NK-92 (cell line): Measurements from ENCODE around the gene SPTLC2.

Experiments used
- DNase-seq: peaks from one replicate; lab custom pipeline; 2025; ENCODE audit not compliant: unreplicated experiment; lab: John Stamatoyannopoulos, UW

SPTLC2 gene

DNA sequence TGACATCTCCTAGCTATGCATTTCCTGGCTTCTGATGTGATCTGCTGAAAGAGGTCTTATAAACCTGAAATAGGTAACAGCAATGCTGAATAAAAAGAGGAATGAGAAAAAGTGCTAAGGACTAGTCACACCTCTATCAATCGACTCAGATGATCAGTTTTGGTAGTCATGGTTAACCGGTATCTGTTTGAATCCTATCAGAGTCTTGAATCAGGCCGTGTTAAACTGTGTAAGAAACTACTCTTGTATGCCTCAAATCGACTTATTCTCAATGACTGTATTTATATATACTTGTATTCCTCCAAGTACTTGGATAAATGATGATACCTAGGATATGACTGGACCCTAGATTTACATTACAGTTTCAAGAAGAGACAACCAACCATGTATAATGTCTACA is 107.1 kb downstream of the SPTLC2 start:
- no peak for DNase-seq

DNA sequence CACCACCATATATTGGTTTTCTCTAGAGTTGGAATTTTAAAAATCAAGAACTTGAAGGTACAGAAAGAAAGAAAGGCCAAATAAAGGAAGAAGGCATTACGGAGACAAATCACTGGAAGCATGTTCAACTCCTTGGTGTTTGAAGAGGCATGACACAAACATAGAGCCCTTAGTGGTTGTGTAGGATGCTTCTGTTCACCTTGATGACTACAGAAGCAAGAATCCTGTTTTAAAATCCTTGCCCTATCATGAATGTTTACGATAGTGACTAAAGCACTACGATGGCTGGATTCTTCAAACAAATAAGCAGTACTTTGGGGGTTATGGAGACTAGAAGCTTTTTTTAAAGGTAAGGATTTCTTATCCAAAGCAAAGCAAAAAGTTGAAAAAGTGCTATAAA is 107.6 kb downstream of the SPTLC2 start:
- no peak for DNase-seq

DNA sequence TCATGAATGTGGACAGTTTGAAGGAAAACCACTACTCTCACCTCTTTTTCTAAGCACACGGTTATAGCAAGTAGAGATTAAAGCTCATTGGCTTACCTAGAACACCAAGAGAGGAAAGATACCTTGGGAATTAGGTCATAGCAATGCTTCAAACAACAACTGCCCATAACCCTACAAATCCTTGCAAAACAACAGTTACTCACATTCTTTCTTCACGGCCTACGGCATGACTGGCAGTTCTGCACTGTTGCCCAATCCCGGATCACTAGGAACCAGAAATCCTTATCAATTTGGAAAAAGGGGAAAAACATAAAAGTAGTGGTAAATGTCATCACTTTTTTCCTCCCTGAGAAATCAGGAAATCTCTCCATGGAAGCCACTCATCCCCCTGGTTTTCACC is 108.2 kb downstream of the SPTLC2 start:
- no peak for DNase-seq

DNA sequence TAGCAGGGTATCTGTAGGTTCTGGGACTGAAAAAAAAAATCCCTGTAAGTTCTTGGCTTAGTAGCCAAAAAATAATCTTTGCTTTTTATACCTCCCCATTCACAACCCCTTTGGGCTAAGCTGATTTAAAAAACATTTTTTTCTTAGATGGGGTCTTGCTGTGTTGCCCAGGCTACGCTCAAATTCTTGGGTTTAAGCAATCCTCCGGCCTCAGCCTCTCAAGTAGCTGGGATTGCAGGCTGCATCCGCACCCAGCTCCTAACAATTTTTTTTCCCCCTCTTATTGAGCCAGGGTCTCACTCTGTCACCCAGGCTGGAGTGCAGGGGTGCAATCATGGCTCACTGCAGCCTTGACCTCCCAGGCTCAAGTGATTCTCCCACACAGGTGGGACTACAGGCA is 108.7 kb downstream of the SPTLC2 start:
- DNase-seq: no peak

DNA sequence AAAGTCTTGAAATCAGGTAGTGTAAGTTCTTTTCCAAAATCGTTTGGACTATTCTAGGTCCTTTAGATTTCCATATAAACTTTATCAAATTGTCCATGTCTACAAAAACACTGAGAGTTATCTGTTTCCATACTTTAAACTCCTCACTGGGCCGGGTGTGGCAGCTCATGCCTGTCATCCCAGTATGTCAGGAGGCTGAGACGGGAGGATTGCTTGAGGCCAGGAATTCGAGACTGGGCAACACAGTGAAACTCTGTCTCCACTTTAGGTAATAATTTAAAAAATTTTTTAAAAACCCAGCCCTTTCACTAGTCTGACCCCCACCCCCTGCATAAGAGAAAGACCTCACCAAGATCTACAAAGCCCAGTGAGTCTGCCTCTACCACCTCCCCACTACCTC is 111.4 kb downstream of the SPTLC2 start:
- DNase-seq: no peak

DNA sequence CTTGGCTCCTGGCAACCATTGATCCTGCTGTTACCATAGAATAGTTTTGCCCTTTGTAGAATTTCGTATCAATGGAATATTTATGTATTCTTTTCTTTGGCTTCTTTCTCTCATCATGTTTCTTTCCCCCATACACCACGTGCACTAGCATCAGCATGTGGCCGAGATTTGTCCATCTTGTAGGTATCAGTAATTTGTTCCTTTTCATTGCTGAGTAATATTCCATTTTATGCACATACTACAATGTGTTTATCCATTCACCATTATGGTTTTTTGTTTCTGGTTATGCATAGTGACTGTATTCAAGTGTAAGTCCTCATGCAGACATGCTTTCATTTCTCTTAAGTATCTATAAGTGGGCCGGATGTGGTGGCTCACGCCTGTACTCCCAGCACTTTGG is 113.3 kb downstream of the SPTLC2 start:
- no peak for DNase-seq

DNA sequence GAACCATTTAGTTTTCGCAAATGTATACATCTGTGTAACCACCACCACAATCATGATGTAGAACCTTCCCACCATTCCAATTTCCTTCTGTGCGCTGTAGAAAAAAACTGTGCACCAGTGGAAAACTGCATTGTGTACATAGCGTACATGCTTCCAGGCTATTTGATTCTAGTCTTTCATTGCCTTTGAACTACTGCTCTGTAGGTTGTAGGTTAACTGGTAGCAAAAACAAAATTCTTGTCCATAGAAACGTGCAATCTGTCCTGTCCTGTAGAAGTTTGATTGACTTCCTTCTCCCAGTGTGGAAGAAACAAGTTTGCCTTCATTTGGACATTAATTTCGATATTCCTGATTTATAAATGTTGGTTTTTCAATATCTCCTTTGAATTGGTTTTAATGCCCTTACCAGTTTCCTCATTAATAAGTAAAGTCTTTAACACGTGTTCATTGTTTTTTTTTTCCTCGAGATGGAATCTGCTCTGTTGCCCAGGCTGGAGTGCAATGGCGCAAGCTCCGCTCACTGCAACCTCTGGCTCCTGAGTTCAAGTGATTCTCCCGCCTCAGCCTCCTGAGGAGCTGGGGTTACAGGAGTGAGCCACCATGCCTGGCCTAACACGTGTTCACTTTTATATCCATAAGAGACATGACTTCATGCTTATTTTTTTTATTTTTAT is 114.2 kb downstream of the SPTLC2 start:
- DNase-seq: no peak

DNA sequence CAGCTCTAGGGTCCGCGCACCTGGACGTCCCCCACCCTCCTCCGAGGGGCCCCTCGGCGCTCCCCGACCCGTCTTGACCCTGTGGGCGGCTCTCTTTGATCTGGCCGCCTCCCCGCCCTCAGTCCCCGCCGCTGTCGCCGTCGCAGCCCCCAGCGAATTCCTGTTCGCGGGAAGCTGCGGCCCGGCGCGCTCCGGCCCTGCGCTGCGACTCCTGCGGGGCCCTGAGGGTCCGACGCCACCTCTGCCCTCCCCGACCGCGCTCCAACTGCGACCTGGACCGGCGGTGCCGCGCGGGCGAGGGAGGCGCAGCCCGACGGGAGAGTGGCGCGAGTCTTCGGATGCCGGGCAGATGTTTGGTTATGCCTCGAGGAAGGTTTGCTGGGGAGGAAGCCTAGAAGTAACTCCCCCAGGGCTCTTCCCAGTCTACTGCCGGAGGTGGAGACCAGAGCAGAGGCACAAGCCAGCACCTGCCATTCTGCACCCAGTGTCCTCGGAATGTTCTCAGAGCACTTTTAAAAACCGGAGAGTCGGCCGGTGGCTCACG is 117.4 kb downstream of the SPTLC2 start:
- DNase-seq: no peak

DNA sequence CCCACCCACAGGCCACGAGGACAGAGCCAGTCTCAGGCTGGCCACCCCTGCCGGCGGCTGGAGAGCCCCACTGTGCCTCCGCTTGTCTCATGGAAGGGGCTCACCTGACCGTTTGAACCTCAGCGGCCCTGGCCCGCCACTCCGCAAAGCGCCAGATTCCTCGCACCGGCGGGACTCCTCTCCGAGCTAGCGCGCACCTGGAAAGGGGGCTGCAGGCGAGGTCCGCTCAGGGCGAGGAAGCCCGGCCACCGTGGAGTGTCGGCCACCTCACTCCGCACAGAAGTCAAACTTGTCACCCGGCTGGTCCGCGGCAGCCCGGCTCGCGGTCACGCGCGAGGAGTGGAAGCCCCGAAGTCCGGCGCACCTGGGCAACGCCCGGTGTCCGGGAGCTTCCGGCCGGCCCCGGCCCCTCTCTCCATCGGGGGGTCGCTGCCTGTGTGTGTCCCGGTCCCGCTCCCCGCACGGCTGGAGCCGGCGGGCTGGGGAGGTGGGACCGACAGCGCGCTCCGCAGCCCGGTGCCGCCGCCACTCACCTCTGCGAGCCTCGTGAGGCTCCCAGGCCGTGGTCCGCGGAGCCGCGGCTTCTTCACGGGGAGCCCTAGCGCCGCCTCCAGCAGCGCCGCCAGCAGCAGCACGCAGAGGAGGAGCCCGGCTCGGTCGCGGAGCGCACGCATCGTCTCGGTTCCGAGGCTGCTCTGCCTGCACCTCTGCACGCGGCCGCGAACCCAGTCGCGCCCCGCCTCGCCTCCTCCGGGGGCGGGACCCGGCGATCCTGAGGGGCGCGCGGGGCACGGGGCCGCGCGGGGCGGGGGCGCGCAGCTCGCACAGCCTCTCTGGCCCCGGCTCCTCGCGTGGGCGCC is 118.1 kb downstream of the SPTLC2 start, which contains the start of gene ISM2:
ISM2 (minus strand) TSS at position 697 of the 860 bp plus-strand sequence; CDS start at position 674, 23 bp downstream.
- no peak for DNase-seq

DNA sequence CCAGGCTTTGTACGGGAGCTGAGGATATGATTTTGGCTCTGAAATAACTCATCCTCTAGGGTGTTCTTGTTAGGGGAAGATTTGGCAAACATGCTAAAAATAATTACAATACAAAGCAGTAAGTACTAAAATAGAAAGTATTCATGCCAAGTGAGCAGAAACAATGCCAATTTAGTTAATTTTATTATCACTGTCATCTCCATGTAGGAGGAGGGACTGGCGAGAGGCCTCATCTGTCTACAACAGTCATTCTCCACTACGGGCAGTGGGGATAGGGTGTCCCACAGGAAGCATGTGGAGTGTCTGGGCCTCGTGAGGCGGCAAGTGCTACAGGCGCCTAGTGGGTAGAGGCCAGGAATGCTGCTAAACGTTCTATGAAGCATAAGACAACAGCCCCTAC is 121.1 kb downstream of the SPTLC2 start:
- no peak for DNase-seq

DNA sequence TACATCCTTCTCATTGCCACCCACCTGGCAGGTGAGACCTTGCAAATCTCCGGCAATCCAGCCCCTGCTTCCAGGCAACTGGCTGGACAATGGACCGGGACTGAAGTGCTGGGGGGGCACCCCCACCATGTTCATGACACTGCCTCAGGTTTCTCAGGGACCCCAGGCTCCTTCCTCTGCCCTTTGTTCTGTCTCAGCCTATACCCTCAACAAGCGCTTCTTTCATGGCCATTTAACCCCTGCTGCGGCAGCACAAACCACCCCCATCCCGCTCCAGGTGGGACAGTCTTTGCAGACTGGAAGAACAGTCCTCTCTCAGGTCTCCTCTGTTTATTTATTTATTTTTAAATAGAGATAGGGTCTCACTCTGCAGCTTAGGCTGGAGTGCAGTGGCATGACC is 125.4 kb downstream of the SPTLC2 start:
- no peak for DNase-seq

DNA sequence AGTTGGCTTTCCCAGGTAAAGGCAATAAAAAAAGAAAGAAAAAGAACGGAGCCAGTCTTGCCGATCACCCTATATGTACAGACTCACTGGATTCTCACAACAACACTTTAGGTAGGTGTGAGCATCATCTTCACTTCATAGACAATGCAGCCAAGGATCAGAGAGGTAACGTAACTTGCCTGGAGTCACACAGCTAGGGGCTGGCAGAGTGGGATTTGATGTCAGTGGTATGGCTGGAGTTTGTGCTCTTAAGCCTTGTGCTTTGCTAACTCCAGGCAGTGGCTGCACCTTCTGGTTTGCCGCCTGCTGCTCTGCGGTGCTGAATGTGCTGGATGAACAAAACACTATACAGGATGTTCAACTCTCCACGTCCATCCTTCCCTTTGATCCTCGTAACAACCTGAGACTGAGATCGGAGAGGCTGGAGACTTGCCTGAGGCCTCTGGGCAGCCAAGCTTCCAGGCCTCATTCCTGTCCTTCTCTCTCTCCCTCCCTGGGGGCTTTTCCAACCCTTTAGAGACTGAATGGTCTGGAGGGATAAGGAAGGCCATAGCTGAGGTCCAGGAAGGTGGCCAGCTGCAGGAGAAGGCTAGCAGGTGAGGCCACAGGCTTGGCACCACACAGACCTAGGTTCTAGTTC is 126.0 kb downstream of the SPTLC2 start:
- no peak for DNase-seq

DNA sequence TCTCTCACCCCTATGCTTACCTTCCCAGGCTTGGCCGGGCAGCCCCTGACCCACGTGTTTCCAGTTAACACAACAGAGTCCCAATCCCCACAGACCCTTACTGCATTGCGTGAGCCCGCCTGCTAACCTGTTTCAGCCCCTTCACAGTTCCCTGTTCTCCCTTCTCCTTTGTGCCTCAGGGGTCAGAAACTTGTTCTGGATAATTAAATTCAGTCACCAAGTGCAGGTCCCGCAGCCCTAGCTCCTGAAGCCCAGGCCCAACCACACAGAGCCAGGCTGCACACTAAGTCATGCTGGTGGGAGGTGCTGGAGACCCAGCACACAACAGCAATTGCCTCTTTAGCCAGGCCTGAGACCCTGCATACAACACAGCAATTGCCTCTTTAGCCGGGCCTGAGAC is 127.4 kb downstream of the SPTLC2 start:
- DNase-seq: no peak

DNA sequence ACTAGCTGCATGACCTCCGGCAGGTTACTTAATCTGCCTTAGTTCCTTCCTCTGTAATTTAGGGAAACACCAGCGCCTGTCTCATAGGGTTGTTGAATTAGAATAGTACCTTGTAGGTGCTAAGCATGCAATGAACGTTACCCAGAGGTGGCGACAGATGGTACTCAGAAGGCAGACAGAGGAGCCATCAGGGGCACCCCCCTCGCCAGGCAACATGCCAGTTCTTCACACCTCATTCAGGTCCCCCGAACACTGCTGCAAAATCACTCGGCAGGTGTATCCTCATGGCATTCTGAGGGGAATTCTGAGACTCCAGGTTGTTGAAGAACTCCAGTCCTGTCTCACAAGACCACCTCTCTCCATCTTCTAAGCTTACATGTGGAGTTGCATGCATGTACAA is 127.9 kb downstream of the SPTLC2 start:
- DNase-seq: no peak

DNA sequence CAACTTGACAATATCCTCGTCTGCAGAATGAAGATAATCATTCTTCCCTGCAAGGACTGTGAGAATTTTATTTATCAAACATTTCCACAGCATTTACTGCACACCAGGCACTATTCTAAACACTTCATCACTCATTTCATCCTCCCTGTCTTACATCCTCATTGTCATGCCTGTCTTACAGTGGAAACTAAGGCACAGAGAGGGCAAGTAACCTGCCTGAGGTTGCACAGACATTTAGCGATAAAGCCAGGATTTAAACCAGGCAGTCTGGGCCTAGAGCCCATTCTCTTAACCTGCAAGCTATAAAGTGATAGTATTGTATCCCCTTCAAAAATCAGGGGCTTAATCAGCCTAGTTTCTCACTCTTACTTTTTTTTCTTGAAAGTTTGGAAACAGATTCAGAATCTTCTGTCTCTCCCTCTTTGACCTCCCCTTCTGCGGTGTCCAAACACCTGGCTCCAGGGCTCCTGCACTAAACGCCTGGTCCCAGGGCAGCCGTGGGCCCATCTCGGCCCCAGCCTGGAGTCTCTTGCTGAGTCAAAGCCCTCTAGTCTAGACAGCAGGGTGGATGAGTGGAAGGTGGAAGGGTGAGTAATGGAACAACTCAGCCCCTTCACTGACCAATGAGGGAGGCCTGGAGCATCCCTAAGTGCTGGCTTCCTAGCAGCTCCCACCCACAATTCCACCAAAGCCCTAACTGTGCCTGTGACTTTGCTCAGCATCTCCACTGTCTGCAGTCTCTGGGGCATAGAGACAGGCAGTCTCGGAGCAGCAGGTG is 130.3 kb downstream of the SPTLC2 start:
- no peak for DNase-seq

DNA sequence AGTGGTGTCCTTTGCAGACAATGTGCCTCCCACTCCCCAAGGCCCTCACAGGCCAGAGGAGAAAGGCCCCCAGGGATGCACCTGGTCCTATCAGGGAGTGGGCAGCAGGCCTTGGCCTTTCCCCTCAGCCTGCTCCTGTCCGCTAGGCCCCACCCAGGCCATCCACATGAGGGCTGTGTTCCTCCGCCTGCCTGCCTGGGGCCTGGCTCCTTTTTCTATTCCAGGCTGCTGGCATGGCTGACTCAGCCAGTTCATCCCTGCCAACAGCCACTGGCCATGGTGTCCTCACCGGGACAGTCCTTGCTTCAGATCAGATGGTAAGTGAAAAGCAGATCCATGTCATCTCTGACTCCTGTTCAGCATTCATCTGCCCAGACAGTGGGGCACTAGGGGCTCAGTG is 131.2 kb downstream of the SPTLC2 start:
- no peak for DNase-seq

DNA sequence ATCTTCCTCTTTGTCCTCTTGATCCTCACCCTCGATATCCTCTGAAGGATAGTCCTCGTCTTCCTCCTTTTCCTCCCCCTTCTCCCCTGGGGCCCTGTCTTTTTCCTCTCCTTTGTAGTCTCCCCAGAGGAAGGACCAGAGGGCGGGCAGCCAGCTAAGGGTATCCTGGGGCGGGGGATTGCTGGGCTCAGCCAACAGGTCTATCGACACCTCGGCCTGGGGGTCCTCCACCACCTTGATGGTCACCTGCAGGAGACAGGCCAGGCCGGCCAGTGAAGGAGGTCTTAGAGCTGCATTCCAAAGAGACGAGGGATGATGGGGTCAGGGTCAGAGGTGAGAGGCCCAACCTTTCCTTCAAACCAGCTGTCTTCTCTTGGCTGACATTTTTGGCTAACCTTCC is 134.0 kb downstream of the SPTLC2 start:
- no peak for DNase-seq

DNA sequence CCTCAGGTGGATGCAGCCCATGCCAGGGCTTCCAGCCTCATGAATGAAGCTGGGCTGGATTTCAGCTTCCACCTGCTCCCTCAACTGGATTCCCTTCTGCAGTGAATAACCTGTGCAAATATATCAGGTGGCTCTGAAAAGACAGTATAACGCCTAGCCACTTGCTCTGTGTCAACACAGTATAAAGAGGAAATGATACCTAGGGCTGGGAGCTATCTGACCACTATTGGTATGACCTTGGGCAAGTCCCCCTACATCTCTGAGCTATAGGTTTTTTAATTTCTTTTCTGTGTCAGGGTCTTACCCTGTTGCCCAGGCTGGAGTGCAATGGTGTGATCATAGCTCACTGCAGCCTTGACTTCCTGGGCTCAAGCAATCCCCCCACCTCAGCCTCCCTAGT is 137.6 kb downstream of the SPTLC2 start:
- no peak for DNase-seq

DNA sequence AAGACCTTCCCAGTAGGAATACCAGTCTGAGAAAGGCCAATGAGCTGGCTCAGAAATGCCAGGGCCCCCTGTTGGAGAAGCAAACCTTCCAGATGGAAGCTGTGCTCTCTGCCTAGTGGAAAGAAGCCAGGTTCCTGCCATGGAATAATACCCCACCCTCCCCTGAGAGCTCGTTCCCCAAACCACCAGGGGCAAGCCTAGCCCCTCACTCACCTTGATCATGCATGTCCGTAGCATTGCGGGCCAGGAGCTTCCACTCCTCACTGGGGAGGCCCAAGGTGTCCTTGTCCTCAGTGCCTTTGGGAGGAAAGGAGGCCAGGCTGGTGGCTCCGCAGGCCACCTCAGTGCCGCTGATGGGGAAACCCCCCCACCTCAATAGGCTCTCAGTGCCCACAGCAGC is 138.4 kb downstream of the SPTLC2 start:
- DNase-seq: no peak

DNA sequence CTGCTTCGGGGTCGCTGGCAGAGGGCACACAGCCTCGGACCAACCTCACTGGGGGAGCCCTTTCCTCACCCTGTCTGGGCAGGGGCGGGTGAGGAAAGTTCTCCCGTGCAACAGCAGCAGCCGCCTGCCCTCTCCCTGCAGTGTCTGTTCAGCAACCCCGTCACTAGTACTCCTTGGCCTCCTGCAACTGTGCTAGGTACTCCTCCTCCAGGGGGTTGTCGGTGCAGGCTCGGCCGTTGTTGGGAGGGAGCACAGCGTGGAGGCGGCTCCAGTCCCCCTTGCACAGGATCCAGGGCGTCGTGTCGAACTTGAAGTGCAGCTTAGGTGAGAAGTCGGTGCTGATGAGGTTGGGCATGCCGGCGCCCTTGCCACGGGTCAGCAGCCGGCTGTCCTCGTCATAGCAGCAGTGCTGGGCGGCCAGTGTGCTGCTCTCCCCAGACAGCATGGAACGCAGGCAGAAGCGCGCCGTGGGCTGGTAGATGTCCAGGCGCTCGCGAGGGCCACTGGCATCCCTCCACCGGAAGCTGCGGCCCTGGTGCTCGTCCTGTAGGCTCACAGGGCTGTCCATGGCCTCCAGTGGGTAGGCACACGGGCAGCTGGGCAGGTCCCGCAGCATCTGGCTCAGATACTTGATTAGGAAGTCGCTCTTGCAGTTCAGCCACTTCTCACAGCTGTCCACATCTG is 140.9 kb downstream of the SPTLC2 start:
- DNase-seq: no peak
